Bronchial epithelial cell (primary cell): ENCODE measurements around the gene CATSPERB. TPM values are rescaled to one million over a fixed set of nuclear protein-coding genes. Genes with fewer than 3 reads are reported as not detected.
A peak's percentile ranks its signal among the peaks of the same experiment; 100 is the strongest.

ENCODE experiments used
- DNase-seq: peaks from one replicate; pipeline ENCODE4 v3.0.0-alpha.2; 2010; ENCODE audit warnings: low read depth
- FAIRE-seq: peaks from 2 replicates; lab custom pipeline; 2011; peaks lifted over from hg19 to GRCh38; lab: Jason Lieb, UNC
- H3K27me3 ChIP-seq: 2 replicates; pipeline ENCODE4 v1.5.1; 2011; ENCODE audit warnings: low read length; ENCODE audit not compliant: control insufficient read depth, insufficient read depth
- H3K36me3 ChIP-seq: 2 replicates; pipeline ENCODE4 v1.5.1; 2011; ENCODE audit warnings: low read length; ENCODE audit not compliant: control insufficient read depth, insufficient read depth
- H3K4me3 ChIP-seq: 2 replicates; pipeline ENCODE4 v1.5.1; 2011; ENCODE audit warnings: mild to moderate bottlenecking, low read depth, low read length, control low read depth
- total RNA-seq: library from RNA; depleted of rRNA; stranded (reverse); fragments of >200 nt; gene quantifications from 2 replicates; pipeline ENCODE4 v1.2.1, GENCODE V29; 2014
- TF ChIP-seq, protein P1 (sequence below): IDR thresholded peaks from 2 replicates; pipeline ENCODE4 v1.5.1; 2011; ENCODE audit warnings: mild to moderate bottlenecking, moderate library complexity, low read length, control low read depth, inconsistent platforms; ENCODE audit not compliant: insufficient read depth, severe bottlenecking

The CATSPERB gene
- total RNA-seq, 1 donor from 2014 or later: 2.1 TPM

DNA sequence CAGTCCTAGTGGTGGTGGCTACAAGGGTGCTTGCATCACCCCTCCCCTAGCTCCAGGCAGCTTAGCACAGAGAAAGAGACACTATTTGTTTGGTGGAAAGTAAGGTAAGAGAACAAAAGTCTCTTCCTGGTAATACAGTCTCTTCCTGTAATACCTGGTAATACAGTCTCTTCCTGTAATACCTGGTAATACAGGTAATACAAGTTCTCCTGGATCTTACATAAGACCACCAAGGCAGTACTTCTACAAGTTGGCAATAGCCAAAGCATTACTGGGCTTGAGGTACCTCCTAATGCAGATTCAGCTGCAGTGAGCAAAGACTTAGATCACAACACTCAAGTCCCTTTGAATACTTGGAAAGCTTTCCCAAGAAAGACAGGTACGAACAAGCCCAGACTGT lies 77.0 kb downstream of the CATSPERB start:
- TF ChIP-seq, protein P1, sequence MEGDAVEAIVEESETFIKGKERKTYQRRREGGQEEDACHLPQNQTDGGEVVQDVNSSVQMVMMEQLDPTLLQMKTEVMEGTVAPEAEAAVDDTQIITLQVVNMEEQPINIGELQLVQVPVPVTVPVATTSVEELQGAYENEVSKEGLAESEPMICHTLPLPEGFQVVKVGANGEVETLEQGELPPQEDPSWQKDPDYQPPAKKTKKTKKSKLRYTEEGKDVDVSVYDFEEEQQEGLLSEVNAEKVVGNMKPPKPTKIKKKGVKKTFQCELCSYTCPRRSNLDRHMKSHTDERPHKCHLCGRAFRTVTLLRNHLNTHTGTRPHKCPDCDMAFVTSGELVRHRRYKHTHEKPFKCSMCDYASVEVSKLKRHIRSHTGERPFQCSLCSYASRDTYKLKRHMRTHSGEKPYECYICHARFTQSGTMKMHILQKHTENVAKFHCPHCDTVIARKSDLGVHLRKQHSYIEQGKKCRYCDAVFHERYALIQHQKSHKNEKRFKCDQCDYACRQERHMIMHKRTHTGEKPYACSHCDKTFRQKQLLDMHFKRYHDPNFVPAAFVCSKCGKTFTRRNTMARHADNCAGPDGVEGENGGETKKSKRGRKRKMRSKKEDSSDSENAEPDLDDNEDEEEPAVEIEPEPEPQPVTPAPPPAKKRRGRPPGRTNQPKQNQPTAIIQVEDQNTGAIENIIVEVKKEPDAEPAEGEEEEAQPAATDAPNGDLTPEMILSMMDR: no peak
- DNase-seq: peak; percentile 100
- FAIRE-seq: peak; percentile 97

DNA sequence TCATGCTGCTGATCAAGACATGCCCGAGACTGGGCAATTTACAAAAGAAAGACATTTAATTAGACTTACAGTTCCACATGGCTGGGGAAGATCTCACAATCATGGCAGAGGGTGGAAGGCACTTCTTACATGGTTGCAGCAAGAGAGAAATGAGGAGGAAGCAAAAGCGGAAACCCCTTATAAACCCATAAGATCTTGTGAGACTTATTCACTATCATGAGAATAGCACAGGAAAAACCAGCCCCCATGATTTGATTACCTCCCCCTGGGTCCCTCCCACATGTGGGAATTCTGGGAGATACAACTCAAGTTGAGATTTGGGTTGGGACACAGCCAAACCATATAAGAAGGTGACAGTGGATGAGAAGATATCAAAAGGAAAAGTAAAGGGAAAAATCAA lies 78.4 kb downstream of the CATSPERB start:
- Histone ChIP-seq H3K4me3 (no peak overlapping the region), H3K36me3 (no peaks in the 10 kb centered on the region), H3K27me3 (no peaks in the 10 kb centered on the region)
- DNase-seq (no peak), FAIRE-seq (no peak)
- TF ChIP-seq, protein P1: no peak

More for the DNA sequence above, 77.0 kb downstream of the CATSPERB start:
- no peaks in the 10 kb centered on the region for H3K36me3 ChIP-seq
- H3K4me3 ChIP-seq: no peak overlapping the region
- H3K27me3 ChIP-seq: no peaks in the 10 kb centered on the region

DNA sequence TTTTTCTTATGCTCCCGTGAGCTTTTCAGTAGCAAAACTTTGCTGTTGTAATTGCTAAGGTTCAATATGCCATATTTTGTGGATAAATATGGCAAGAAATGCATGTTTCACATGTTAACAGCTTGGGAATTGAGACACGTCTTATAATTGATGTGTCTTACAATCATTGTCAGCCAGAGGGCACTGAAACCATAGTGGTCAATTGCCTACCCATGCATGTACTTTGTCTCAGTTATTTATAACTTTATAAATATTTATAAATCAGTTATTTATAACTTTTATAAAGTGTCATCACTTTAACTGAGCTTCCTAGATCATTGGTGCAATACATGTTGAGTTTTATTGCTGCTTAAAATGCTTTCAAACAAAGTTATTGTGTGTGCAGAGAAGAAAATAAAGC lies 82.0 kb downstream of the CATSPERB start:
- Histone ChIP-seq H3K4me3 (no peak overlapping the region), H3K27me3 (no peaks in the 10 kb centered on the region), H3K36me3 (no peaks in the 10 kb centered on the region)
- TF ChIP-seq, protein P1: peak; percentile 41
- DNase-seq: peak; percentile 60
- no peak for FAIRE-seq

DNA sequence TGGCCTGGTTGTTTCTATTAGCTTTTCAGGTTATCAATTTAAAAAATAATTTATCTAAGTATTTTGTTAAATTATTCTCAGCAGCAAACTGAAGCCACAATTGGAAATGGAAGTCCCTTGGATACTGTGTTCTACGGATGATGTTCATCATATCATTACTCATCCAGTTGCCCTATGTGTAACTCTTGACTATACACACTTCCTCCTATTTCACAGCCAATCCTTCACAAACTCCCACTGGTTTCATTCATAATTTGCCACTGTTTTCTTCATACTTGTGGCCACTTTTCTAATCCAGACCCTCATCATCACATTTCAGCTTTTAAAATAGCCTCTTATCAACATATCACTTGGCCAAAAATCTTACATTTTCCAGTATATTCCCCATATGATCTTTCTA lies 84.0 kb downstream of the CATSPERB start:
- TF ChIP-seq, protein P1: no peak

DNA sequence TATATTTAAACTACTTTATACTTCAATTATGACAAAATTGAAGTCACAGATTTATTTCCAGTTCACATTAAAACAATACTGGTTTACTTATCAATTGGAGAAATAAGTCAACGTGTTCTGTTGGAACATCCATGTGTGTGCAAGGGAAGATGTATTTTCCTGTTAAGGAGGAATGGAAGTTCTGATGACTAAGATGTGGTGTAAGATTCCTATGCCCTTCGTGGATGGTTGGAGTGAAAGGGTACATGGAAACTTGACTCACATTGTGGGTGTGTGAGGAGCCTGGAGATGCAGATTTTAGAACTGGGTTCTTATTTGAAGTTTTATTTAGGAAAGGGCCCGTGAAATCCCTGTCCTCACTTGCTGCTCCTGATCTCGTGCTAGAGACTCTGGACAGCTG lies 95.3 kb downstream of the CATSPERB start:
- TF ChIP-seq, protein P1: no peak
- peak; percentile 32 for FAIRE-seq
- DNase-seq: peak; percentile 51
- no peak overlapping the region for H3K4me3 ChIP-seq
- H3K36me3 ChIP-seq: no peaks in the 10 kb centered on the region
- H3K27me3 ChIP-seq: no peaks in the 10 kb centered on the region

More for the DNA sequence above, 84.0 kb downstream of the CATSPERB start:
- no peaks in the 10 kb centered on the region for H3K36me3 ChIP-seq
- no peak for FAIRE-seq
- DNase-seq: peak; percentile 54
- no peaks in the 10 kb centered on the region for H3K27me3 ChIP-seq
- H3K4me3 ChIP-seq: no peak overlapping the region

DNA sequence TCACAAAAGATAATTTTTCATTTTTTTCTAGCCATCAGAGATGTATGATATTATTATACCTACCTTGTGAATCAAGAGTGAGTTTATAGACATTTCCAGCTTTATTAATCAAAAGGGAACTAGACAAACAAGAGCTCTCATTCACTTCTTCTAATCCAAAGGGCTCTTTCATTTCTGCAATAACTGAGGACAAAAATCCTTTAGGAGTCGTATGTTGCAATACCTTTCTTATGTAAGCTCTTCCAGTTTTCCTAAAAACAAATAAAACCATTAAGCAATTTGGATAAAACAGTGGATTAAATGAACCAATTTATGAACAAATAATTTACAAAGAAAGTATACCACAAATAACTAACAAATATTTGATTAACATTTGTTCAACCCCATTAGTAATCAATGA lies 107.1 kb downstream of the CATSPERB start:
- DNase-seq: no peak
- Histone ChIP-seq H3K27me3 (no peaks in the 10 kb centered on the region), H3K36me3 (no peaks in the 10 kb centered on the region), H3K4me3 (no peak overlapping the region)
- FAIRE-seq: no peak
- TF ChIP-seq, protein P1: no peak
